ENCODE results near the gene MMS19. TPM values are rescaled to one million over a fixed set of nuclear protein-coding genes. Genes with fewer than 3 reads are reported as not detected.
A peak's percentile ranks its signal among the peaks of the same experiment; 100 is the strongest.

Gene MMS19
- total RNA-seq, 1 donor: 82.0 TPM

DNA sequence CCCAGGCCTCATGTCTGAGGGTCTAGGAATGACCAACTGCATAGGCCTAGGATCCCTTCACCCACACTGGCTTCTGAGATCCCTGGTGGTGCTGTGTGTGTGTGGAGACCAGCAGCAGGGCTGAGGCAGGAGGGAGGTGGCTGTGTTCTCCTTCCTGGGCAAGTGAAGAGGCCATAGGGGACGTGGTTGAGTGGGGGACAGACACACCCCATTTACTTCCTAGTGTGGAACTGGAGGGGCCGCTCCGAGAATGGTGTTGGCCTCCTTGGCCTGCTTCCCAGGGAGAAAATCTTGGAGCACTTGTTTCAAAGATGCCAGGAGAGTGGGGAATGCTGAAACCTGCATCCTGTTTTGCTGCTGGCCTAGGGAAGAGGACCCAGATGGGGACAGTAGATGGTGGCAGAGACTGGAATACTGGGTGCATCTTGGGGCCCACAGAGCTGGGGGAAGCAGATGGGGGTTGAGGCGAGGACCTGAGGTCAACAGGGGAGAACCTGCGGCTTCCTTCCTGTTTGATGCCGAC lies 19.6 kb upstream of the MMS19 start:
- DNase-seq (ENCODE audit: low read depth): no peak
- TF ChIP-seq, protein P1, sequence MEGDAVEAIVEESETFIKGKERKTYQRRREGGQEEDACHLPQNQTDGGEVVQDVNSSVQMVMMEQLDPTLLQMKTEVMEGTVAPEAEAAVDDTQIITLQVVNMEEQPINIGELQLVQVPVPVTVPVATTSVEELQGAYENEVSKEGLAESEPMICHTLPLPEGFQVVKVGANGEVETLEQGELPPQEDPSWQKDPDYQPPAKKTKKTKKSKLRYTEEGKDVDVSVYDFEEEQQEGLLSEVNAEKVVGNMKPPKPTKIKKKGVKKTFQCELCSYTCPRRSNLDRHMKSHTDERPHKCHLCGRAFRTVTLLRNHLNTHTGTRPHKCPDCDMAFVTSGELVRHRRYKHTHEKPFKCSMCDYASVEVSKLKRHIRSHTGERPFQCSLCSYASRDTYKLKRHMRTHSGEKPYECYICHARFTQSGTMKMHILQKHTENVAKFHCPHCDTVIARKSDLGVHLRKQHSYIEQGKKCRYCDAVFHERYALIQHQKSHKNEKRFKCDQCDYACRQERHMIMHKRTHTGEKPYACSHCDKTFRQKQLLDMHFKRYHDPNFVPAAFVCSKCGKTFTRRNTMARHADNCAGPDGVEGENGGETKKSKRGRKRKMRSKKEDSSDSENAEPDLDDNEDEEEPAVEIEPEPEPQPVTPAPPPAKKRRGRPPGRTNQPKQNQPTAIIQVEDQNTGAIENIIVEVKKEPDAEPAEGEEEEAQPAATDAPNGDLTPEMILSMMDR (IDR thresholded peaks at IDR 0.05; ENCODE audit: insufficient read depth, low read depth, low read length): no peak
- H3K4me3 ChIP-seq (ENCODE audit: low read depth, low read length): no peak overlapping the region

DNA sequence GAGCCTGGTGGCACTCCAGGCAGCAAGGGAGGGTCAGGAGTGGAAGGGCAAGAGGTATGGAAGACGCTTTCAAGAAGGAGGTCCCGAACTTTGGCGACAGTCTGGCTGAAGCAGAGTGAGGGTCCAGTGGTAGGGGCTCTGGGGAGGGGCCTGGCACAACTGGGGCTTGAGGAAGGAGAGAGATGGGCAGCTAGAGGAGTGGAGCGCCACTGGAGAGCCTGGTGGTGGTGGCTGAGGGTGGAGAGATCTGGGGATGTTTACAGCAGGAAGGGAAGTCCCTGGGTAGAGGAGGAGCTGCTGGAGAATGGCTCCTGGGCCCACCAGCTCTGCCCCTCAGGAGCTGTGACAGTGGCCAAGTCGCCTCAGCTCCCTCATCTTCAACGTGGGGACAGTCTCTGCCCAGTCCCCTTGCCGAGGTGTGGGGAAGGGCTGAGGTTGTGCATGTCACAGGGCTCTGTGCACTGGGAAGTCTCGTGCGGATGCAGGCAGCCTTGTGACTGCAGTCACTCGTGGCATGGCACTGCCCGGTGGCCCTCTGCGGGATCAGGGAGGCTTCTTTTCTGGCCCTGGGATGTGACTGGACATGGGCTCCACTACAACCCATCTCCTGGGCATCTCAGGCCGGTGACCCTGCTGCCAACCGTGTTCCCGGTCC lies 19.0 kb upstream of the MMS19 start:
- no peak for DNase-seq (ENCODE audit: low read depth)
- no peak overlapping the region for H3K4me3 ChIP-seq (ENCODE audit: low read depth, low read length)
- TF ChIP-seq, protein P1 (IDR thresholded peaks at IDR 0.05; ENCODE audit: insufficient read depth, low read depth, low read length): no peak

DNA sequence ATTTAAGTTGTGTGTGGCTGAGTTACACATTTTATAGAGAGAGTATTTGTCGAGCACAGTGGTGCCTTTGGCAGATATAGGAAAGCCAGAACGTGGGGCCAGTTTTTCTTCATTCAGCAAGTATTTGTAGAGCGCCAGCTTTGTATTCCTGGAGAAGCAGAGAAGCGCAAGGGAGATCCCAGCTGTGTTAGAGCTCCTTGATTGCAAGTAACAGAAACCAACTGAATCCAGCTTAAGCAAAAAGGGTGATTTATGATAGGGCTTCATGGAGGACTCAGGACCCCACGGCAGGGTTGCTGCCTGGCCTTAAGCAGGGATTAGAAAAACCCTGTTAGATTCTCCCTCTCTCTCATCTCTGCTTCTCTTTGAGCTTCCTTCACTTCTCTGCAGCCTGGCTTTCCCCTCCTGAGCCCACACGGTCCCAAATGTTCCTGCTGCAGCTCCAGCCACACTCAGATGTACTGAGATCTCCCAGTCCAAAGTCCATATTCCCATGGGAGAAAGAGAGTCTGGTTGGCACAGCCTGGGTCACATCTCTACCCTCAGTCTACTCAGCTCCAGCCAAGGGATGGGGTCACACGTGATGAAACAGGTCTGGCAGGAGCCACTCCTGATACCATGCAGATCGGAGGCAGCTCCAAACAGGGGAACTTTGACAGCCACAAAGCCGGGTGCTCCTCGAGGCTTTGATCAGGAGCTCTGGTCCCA lies 17.2 kb upstream of the MMS19 start:
- TF ChIP-seq, protein P1 (IDR thresholded peaks at IDR 0.05; ENCODE audit: insufficient read depth, low read depth, low read length): no peak
- peak; percentile 18 for DNase-seq (ENCODE audit: low read depth)

DNA sequence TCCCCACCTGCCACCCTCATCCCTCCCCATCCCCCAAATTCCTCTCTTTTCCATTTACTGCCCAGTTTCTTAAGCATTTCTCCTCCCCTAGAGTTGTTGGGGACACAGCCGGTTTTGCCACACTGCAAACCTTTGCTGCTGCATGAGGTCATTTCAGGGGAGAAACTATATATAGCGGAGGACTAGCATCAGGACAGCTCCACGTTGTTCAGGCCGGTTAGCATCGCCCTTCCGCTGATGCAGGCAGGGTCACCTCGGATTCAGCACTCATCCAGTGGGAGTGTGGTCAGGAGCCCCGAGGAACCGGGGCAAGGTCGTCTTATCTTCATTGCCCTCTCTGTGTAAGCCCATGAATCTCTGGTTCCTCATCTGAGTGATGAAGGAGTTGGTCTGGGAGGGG lies 16.1 kb upstream of the MMS19 start:
- no peak overlapping the region for H3K4me3 ChIP-seq (ENCODE audit: low read depth, low read length)
- no peak for DNase-seq (ENCODE audit: low read depth)
- TF ChIP-seq, protein P1 (IDR thresholded peaks at IDR 0.05; ENCODE audit: insufficient read depth, low read depth, low read length): no peak

More for the DNA sequence above, 17.2 kb upstream of the MMS19 start:
- H3K4me3 ChIP-seq (ENCODE audit: low read depth, low read length): no peak overlapping the region

DNA sequence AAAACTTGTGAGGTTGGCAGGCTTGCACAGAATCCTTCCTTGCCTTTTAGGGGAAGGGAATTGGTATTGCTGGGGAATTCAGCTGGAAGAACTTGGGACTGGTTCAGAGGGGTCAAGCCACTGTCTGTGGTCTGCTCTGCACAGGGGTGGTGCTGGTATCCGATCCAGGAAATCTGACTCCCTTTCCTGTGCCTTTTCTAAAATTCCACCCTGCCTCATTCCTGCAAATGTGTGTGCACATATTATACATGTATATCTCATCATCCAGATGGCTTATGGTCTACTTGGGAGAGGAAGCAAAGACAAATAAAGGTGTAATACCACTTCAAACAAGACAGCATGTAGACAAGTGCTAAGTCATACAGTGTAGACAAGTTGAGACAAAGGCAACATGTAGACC lies 14.8 kb upstream of the MMS19 start:
- DNase-seq (ENCODE audit: low read depth): no peak
- H3K4me3 ChIP-seq (ENCODE audit: low read depth, low read length): no peak overlapping the region
- TF ChIP-seq, protein P1 (IDR thresholded peaks at IDR 0.05; ENCODE audit: insufficient read depth, low read depth, low read length): no peak

DNA sequence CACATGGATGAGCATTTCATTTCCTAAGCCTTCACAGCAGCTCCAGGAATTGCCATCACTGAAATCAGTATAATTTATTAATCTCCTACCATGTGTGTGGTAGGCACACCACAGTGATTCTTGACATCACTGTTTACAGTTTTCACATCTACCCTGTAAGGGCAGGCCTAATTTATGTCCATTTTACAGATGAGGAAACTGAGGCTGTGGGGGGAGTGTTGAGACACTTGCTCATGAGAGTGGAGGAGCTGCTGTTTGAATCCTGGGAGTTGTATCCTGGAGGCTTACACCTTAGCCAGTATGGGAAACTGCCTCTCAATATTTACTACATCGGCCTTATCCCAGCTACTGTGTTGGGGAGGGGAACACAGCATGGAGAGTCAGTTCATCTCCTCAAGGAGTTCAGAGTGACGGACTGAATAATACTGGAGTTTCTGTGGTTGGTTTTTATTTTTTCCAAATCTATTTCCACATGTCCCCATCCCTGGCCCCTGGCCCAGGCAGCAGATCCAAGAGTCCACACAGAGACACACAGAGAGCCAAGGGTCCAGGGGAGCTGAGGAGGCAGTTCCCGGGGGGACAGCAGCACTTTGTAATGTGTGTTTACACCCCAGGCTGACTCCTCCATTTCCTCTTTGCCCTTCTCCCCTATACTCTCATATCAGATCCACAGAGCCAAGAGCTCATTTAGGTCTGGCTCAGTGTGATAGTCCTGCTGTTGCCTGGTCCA lies 13.7 kb upstream of the MMS19 start:
- TF ChIP-seq, protein P1 (IDR thresholded peaks at IDR 0.05; ENCODE audit: insufficient read depth, low read depth, low read length): no peak
- DNase-seq (ENCODE audit: low read depth): no peak
- H3K4me3 ChIP-seq (ENCODE audit: low read depth, low read length): no peak overlapping the region

Data from fibroblast of villous mesenchyme (primary cell).